Skeletal muscle satellite cell (primary cell): Measurements from ENCODE around the gene PTPN5.
"Not testable (repeated sequence)": the region's sequence is repeated elsewhere in the genome, so short reads cannot be mapped to it uniquely, and the experiment has no call there.

Experiments
- H3K27me3 ChIP-seq: 2 replicates; pipeline ENCODE4 v1.7.0; 2013; ENCODE audit warnings: low read length; ENCODE audit not compliant: control insufficient read depth, insufficient read depth
- H3K36me3 ChIP-seq: 2 replicates; pipeline ENCODE4 v1.7.0; 2013; ENCODE audit warnings: mild to moderate bottlenecking, control low read depth, low read length; ENCODE audit not compliant: insufficient read depth
- H3K4me1 ChIP-seq: 2 replicates; pipeline ENCODE4 v1.7.0; 2013; ENCODE audit warnings: low read length; ENCODE audit not compliant: control insufficient read depth, insufficient read depth
- H3K4me2 ChIP-seq: 2 replicates; pipeline ENCODE4 v1.7.0; 2013; ENCODE audit warnings: mild to moderate bottlenecking, low read length
- H3K4me3 ChIP-seq: 2 replicates; pipeline ENCODE4 v1.7.0; 2013; ENCODE audit warnings: low read length
- H3K9ac ChIP-seq: 2 replicates; pipeline ENCODE4 v1.7.0; 2013; ENCODE audit warnings: mild to moderate bottlenecking, low read depth, low read length, moderate library complexity
- H3K9me3 ChIP-seq: replicated peaks from 2 replicates; pipeline ENCODE4 v1.7.0; 2013; ENCODE audit warnings: mild to moderate bottlenecking, control low read depth, low read length

Gene PTPN5

GRCh38 chr11:18696638-18697225 is 94.9 kb downstream of the PTPN5 start:
- Histone ChIP-seq H3K4me2 (no peak overlapping the region), H3K36me3 (no peaks in the 10 kb centered on the region), H3K27me3 (peaks cover 25% of the 10 kb centered on the region), H3K4me3 (no peak overlapping the region), H3K9ac (no peak overlapping the region), H3K9me3 (no peaks in the 10 kb centered on the region), H3K4me1 (peaks cover 10% of the 10 kb centered on the region)

GRCh38 chr11:18692941-18693760 is 98.4 kb downstream of the PTPN5 start:
- Histone ChIP-seq H3K4me2 (no peak overlapping the region), H3K36me3 (no peaks in the 10 kb centered on the region), H3K9ac (no peak overlapping the region), H3K4me3 (no peak overlapping the region), H3K27me3 (peaks cover 18% of the 10 kb centered on the region), H3K9me3 (no peaks in the 10 kb centered on the region), H3K4me1 (peaks cover under 1% of the 10 kb centered on the region)

- H3K9me3 ChIP-seq, H3K36me3 ChIP-seq, H3K4me3 ChIP-seq, H3K4me1 ChIP-seq, H3K9ac ChIP-seq, H3K4me2 ChIP-seq: not testable (repeated sequence)
- peaks cover 18% of the 10 kb centered on the region for H3K27me3 ChIP-seq
Observed at GRCh38 chr11:18691467-18692140, 100.0 kb downstream of the PTPN5 start.

- Histone ChIP-seq H3K4me1 (no peaks in the 10 kb centered on the region), H3K9ac (no peak overlapping the region), H3K36me3 (no peaks in the 10 kb centered on the region), H3K9me3 (no peaks in the 10 kb centered on the region), H3K27me3 (peaks cover 30% of the 10 kb centered on the region), H3K4me3 (no peak overlapping the region), H3K4me2 (no peak overlapping the region)
Observed at GRCh38 chr11:18684267-18684666, 107.3 kb downstream of the PTPN5 start.

- Histone ChIP-seq H3K9ac (no peak overlapping the region), H3K4me3 (no peak overlapping the region), H3K36me3 (no peaks in the 10 kb centered on the region), H3K27me3 (peaks cover 30% of the 10 kb centered on the region), H3K4me1 (no peaks in the 10 kb centered on the region), H3K9me3 (no peaks in the 10 kb centered on the region), H3K4me2 (no peak overlapping the region)
Observed at GRCh38 chr11:18682466-18682865, 109.1 kb downstream of the PTPN5 start.

GRCh38 chr11:18681949-18682348 is 109.6 kb downstream of the PTPN5 start:
- H3K9ac ChIP-seq, H3K4me3 ChIP-seq, H3K9me3 ChIP-seq, H3K4me1 ChIP-seq, H3K36me3 ChIP-seq, H3K4me2 ChIP-seq: not testable (repeated sequence)
- peaks cover 30% of the 10 kb centered on the region for H3K27me3 ChIP-seq
